SU-DHL-6 (cell line): ENCODE data around the gene NTM.

Experiments used
- H2AFZ ChIP-seq: fragments of 200-600 bp; sonication (generic); 2 replicates; pipeline ENCODE4 v1.6.1; 2014; ENCODE audit warnings: low read depth, mild to moderate bottlenecking, moderate library complexity, mixed read lengths, antibody characterized with exemption, low read length; ENCODE audit not compliant: severe bottlenecking
- H3F3A ChIP-seq: fragments of 200-600 bp; shearing (Covaris generic); 2 replicates; pipeline ENCODE4 v1.6.0; 2016; ENCODE audit warnings: antibody characterized with exemption, mild to moderate bottlenecking; ENCODE audit not compliant: insufficient read depth
- H3K27ac ChIP-seq: fragments of 200-600 bp; sonication (generic); 2 replicates; pipeline ENCODE4 v1.5.1; 2016; ENCODE audit warnings: low read depth, mild to moderate bottlenecking, low read length, moderate library complexity, mixed read lengths
- H3K27me3 ChIP-seq: fragments of 200-600 bp; sonication (generic), shearing (Covaris generic); 2 replicates; pipeline ENCODE4 v1.6.0; 2014; ENCODE audit warnings: mild to moderate bottlenecking, low read length
- H3K36me3 ChIP-seq: fragments of 200-600 bp; sonication (generic); 2 replicates; pipeline ENCODE4 v1.6.1; 2014; ENCODE audit warnings: mild to moderate bottlenecking, low read length, mixed read lengths
- H3K4me2 ChIP-seq: fragments of 300-600, 200-600 bp; shearing (Covaris generic), sonication (generic); 2 replicates; pipeline ENCODE4 v1.6.0; 2014; ENCODE audit warnings: low read length, low read depth, mild to moderate bottlenecking; ENCODE audit not compliant: poor library complexity, severe bottlenecking
- H3K4me3 ChIP-seq: fragments of 200-600 bp; sonication (generic); 2 replicates; pipeline ENCODE4 v1.5.1; 2014; ENCODE audit warnings: antibody characterized with exemption, low read length, mild to moderate bottlenecking, mixed read lengths; ENCODE audit not compliant: insufficient read depth, poor library complexity, severe bottlenecking
- H3K79me2 ChIP-seq: fragments of 200-600 bp; sonication (generic); 2 replicates; pipeline ENCODE4 v1.6.1; 2014; ENCODE audit warnings: mild to moderate bottlenecking, low read length, moderate library complexity; ENCODE audit not compliant: insufficient read depth
- H3K9ac ChIP-seq: fragments of 200-600 bp; sonication (generic); 2 replicates; pipeline ENCODE4 v1.7.0; 2014; ENCODE audit warnings: mild to moderate bottlenecking, low read length
- H3K9me2 ChIP-seq: fragments of 200-600 bp; sonication (generic); replicated peaks from 2 replicates; pipeline ENCODE4 v1.6.1; 2014; ENCODE audit warnings: low read length; ENCODE audit not compliant: insufficient read depth
- H3K9me3 ChIP-seq: fragments of 200-600 bp; sonication (generic); 2 replicates; pipeline ENCODE4 v1.6.1; 2014; ENCODE audit warnings: low read length, mixed read lengths; ENCODE audit not compliant: insufficient read depth
- H4K20me1 ChIP-seq: fragments of 200-600 bp; sonication (generic); 2 replicates; pipeline ENCODE4 v1.6.1; 2014; ENCODE audit warnings: low read depth, mild to moderate bottlenecking, antibody characterized with exemption, low read length, moderate library complexity, mixed read lengths
- CTCF ChIP-seq: fragments of 200-600 bp; sonication (generic); IDR thresholded peaks from one replicate; pipeline ENCODE4 v1.5.1; 2017; ENCODE audit warnings: antibody characterized with exemption, mild to moderate bottlenecking, low read length, moderate library complexity; ENCODE audit not compliant: insufficient read depth, poor library complexity, severe bottlenecking
- EZH2phosphoT487 ChIP-seq: fragments of 200-600 bp; sonication (generic), shearing (Covaris generic); conservative IDR thresholded peaks from 2 replicates; pipeline ENCODE4 v1.6.1; 2018; ENCODE audit warnings: mild to moderate bottlenecking, antibody characterized with exemption, low read length, moderate library complexity, mixed read lengths

The NTM gene

DNA sequence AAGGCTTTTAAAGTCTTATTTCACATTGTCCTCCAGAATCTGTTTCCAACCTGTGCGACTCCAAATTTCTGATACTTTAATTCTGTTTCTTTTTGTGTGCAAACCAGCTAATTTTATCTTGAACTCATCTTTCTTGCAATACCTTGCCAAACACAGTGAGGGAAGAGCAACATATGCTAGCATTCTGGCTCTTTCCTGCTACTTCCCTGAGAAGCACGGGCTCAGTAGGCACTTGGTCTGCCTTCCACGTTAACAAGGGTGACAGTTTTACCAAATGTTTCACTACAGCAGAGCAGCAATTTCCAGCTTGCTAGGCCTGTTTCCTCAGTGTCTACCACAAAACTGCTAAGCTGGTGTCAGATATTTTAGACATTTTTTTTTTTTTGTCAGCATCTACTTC lies 405.8 kb downstream of the NTM start:
- Histone ChIP-seq H3K9me2 (no peaks in the 10 kb centered on the region), H3K27me3 (no peaks in the 10 kb centered on the region), H4K20me1 (no peaks in the 10 kb centered on the region), H3K9me3 (no peaks in the 10 kb centered on the region), H3K4me3 (no peak overlapping the region), H3K4me2 (no peak overlapping the region), H3K36me3 (no peaks in the 10 kb centered on the region), H3K27ac (no peak overlapping the region), H3K79me2 (no peaks in the 10 kb centered on the region), H3F3A (no peaks in the 10 kb centered on the region), H2AFZ (no peak overlapping the region), H3K9ac (no peak overlapping the region)
- no peak for TF ChIP-seq EZH2phosphoT487
- no peak for TF ChIP-seq CTCF

GRCh38 chr11:131785801-131786200 lies 415.4 kb downstream of the NTM start:
- no peaks in the 10 kb centered on the region for H3K36me3 ChIP-seq
- no peak overlapping the region for H3K27ac ChIP-seq
- H3K27me3 ChIP-seq = no peaks in the 10 kb centered on the region
- H3K4me3 ChIP-seq = no peak overlapping the region
- H2AFZ ChIP-seq = no peak overlapping the region
- H3K4me2 ChIP-seq = no peak overlapping the region
- H4K20me1 ChIP-seq = no peaks in the 10 kb centered on the region
- TF ChIP-seq CTCF (no peak), EZH2phosphoT487 (no peak)
- H3K9me2 ChIP-seq = no peaks in the 10 kb centered on the region
- H3K9ac ChIP-seq = no peak overlapping the region
- H3K9me3 ChIP-seq = no peaks in the 10 kb centered on the region
- no peaks in the 10 kb centered on the region for H3K79me2 ChIP-seq
- H3F3A ChIP-seq = no peaks in the 10 kb centered on the region

DNA sequence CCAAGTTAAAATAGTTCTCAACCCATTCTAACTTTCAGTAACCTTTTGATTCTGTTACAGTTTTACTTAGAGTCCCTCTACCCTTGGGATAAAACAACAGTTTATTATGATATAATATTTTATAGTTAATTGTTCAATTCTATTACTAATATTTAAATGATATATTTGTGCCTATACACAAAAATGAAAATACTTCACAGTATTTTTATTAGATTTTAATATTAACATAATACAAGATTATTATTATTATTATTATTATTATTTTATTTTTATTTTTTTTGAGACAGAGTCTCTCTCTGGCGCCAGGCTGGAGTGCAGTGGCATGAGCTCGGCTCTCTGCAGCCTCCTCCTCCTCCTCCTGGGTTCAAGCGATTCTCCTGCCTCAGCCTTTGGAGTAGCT lies 416.7 kb downstream of the NTM start:
- no peaks in the 10 kb centered on the region for H3F3A ChIP-seq
- H3K36me3 ChIP-seq = no peaks in the 10 kb centered on the region

More for the DNA sequence above, 416.7 kb downstream of the NTM start:
- H3K79me2 ChIP-seq = no peaks in the 10 kb centered on the region
- H3K9me2 ChIP-seq = no peaks in the 10 kb centered on the region
- no peak overlapping the region for H3K27ac ChIP-seq
- H2AFZ ChIP-seq = no peak overlapping the region
- no peak overlapping the region for H3K4me2 ChIP-seq
- no peak for TF ChIP-seq EZH2phosphoT487
- TF ChIP-seq CTCF = no peak
- no peak overlapping the region for H3K4me3 ChIP-seq
- H4K20me1 ChIP-seq = no peaks in the 10 kb centered on the region
- H3K27me3 ChIP-seq = no peaks in the 10 kb centered on the region
- no peaks in the 10 kb centered on the region for H3K9me3 ChIP-seq
- no peak overlapping the region for H3K9ac ChIP-seq
